Transverse colon (tissue), 4 donors: ENCODE measurements around the gene TSPOAP1. TPM values are rescaled to one million over a fixed set of nuclear protein-coding genes. Genes with fewer than 3 reads are reported as not detected.

ENCODE experiments used
- DNase-seq: peaks from one replicate; pipeline ENCODE4 v3.0.0-alpha.2; 2019
- H3K27ac ChIP-seq, 4 donors: fragments of 200-600 bp; sonication (generic); 2 replicates each; pipeline ENCODE4 v1.5.1; 2016 to 2018; ENCODE audit warnings: inconsistent platforms in 4 of 4
- H3K27me3 ChIP-seq: fragments of 200-600 bp; sonication (generic); 2 replicates; pipeline ENCODE4 v1.5.1; 2017; ENCODE audit warnings: inconsistent platforms
- H3K36me3 ChIP-seq, 4 donors: fragments of 200-600 bp; sonication (generic); 2 replicates each; pipeline ENCODE4 v1.5.1; 2017 to 2019; ENCODE audit warnings: inconsistent platforms in 4 of 4
- H3K4me1 ChIP-seq, 4 donors: fragments of 200-600 bp; sonication (generic); 2 replicates each; pipeline ENCODE4 v1.5.1; 2017 to 2020; ENCODE audit warnings: inconsistent platforms in 4 of 4
- H3K4me3 ChIP-seq, 4 donors: fragments of 200-600 bp; sonication (generic); 1 replicate in 1 of 4; 2 replicates in 3 of 4; pipeline versions ENCODE4 v1.5.1 to v1.6.1; 2017 to 2019; ENCODE audit warnings: inconsistent platforms in 4 of 4
- H3K9me3 ChIP-seq, 2 donors: fragments of 200-600 bp; sonication (generic); 2 replicates each; pipeline ENCODE4 v1.5.1; 2017 to 2019; ENCODE audit warnings: inconsistent platforms in 2 of 2
- EP300 ChIP-seq: sonication (generic); formaldehyde crosslinking; IDR thresholded peaks from one replicate; pipeline ENCODE4 v1.6.1; 2017; ENCODE audit warnings: antibody characterized with exemption, low read depth
- POLR2A ChIP-seq: fragments of 450-650 bp; IDR thresholded peaks from one replicate; pipeline ENCODE4 v1.6.1; 2016; ENCODE audit warnings: antibody characterized with exemption, mild to moderate bottlenecking, moderate library complexity
- POLR2AphosphoS5 ChIP-seq, 3 donors: sonication (generic); formaldehyde crosslinking; IDR thresholded peaks; one replicate each; pipeline ENCODE4 v1.6.1; 2016; ENCODE audit warnings: antibody characterized with exemption in 3 of 3
- WGBS, 2 donors: methylation state at CpG; one replicate each; pipeline ENCODE4 v1.1.5; 2018; ENCODE audit warnings: low coverage in 1 of 2; 5-methylcytosine and 5-hydroxymethylcytosine counted together
- in situ Hi-C, 4 donors: fragments of 200-750 bp; cut with MboI; loops; one replicate each; pipeline versions ENCODE4 v1.15.0 to v1.15.1; 2017; ENCODE audit warnings: low sequenced_read_pairs in 3 of 4, low pct_ligation_motif_present in 1 of 4, low pct_unique_long_range_greater_than_20kb in 1 of 4
- intact Hi-C: fragments of 100-400 bp; cut with DNase I; formaldehyde crosslinking; loops from one replicate; pipeline ENCODE4 v1.15.1; 2023; ENCODE audit warnings: low total_unique reads
- small RNA-seq, 4 donors: library from RNA; depleted of rRNA; stranded (forward); fragments of <200 nt; gene quantifications; one replicate each; pipeline ENCODE3, GENCODE V24; 2016
- total RNA-seq, 4 donors: library from RNA; depleted of rRNA; stranded (reverse); fragments of >200 nt; gene quantifications; one replicate each; pipeline ENCODE4 v1.1.0, GENCODE V29; 2016
- TF ChIP-seq, protein P1 (sequence below), 5 experiments: fragments of 200-600 bp in 3 of 5; fragments of 450-650 bp in 2 of 5; sonication (generic) in 3 of 5; IDR thresholded peaks; 1 replicate in 2 of 5; 2 replicates in 3 of 5; pipeline ENCODE4 v1.5.1; 2016 to 2017; ENCODE audit warnings: antibody characterized with exemption in 5 of 5, inconsistent platforms in 3 of 5, mild to moderate bottlenecking in 2 of 5, moderate library complexity in 1 of 5

Gene TSPOAP1
- total RNA-seq, 4 donors from 2014 or later: 4.4 to 21.7 (median 9.4) TPM

- no peaks in the 10 kb centered on the region for H3K9me3 ChIP-seq
- WGBS, 2 donors: 86 to 87% methylated on average over 2 to 11 of the region's 11 CpGs
- no peaks in the 10 kb centered on the region for H3K4me1 ChIP-seq
- no peak for DNase-seq
- H3K4me3 ChIP-seq: no peak overlapping the region
- TF ChIP-seq, protein P1, sequence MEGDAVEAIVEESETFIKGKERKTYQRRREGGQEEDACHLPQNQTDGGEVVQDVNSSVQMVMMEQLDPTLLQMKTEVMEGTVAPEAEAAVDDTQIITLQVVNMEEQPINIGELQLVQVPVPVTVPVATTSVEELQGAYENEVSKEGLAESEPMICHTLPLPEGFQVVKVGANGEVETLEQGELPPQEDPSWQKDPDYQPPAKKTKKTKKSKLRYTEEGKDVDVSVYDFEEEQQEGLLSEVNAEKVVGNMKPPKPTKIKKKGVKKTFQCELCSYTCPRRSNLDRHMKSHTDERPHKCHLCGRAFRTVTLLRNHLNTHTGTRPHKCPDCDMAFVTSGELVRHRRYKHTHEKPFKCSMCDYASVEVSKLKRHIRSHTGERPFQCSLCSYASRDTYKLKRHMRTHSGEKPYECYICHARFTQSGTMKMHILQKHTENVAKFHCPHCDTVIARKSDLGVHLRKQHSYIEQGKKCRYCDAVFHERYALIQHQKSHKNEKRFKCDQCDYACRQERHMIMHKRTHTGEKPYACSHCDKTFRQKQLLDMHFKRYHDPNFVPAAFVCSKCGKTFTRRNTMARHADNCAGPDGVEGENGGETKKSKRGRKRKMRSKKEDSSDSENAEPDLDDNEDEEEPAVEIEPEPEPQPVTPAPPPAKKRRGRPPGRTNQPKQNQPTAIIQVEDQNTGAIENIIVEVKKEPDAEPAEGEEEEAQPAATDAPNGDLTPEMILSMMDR (IDR thresholded peaks at IDR 0.05): no peak
- TF ChIP-seq POLR2AphosphoS5 (IDR thresholded peaks at IDR 0.05): no peak
- no peak for TF ChIP-seq POLR2A
- TF ChIP-seq EP300: no peak
- no peak overlapping the region for H3K27ac ChIP-seq
- intact Hi-C loops: no loop called here
- H3K36me3 ChIP-seq: no peaks in the 10 kb centered on the region
- in situ Hi-C loops: no loop called here
- H3K27me3 ChIP-seq: peaks cover 74% of the 10 kb centered on the region
Observed at GRCh38 chr17:58262149-58262548, 66.4 kb downstream of the TSPOAP1 start.

GRCh38 chr17:58254803-58255202 lies 73.8 kb downstream of the TSPOAP1 start:
- H3K9me3 ChIP-seq: no peaks in the 10 kb centered on the region
- H3K4me3 ChIP-seq: no peak overlapping the region
- no peak overlapping the region for H3K27ac ChIP-seq
- in situ Hi-C loops (no loop called here), intact Hi-C loops (no loop called here)
- peaks cover 2% of the 10 kb centered on the region in 4 donors for H3K4me1 ChIP-seq
- DNase-seq: no peak
- no peaks in the 10 kb centered on the region for H3K36me3 ChIP-seq
- H3K27me3 ChIP-seq: peaks cover 48% of the 10 kb centered on the region
- WGBS, 2 donors: 18 to 40% methylated on average over 2 to 8 of the region's 8 CpGs
- TF ChIP-seq POLR2A (no peak), EP300 (no peak), POLR2AphosphoS5 (IDR thresholded peaks at IDR 0.05) (no peak)
- TF ChIP-seq, protein P1 (IDR thresholded peaks at IDR 0.05): no peak

DNA sequence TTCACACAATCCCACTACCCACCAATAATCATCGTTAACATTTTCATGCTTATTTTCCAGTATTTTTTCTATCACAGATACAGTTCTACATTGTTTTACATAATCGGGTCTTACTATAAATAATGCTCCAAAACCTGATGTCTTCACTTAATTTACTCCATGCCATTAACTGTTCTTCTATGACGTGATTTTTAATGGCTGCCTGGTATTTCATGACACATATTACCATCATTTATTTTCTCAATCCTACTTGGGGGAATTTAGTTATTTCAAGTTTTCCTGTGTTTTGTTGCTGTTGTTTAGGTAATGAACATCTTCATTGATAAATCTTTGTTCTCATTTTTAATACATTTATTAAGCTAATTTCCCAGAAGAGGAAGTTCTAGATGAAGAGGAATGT lies 75.5 kb downstream of the TSPOAP1 start:
- peaks cover 45% of the 10 kb centered on the region for H3K27me3 ChIP-seq
- no peak overlapping the region for H3K27ac ChIP-seq
- H3K4me1 ChIP-seq: peaks cover 9 to 11% (median 10%) of the 10 kb centered on the region in 4 donors
- no peaks in the 10 kb centered on the region for H3K36me3 ChIP-seq
- H3K9me3 ChIP-seq: no peaks in the 10 kb centered on the region
- in situ Hi-C loops (no loop called here), intact Hi-C loops (no loop called here)
- TF ChIP-seq, protein P1 (IDR thresholded peaks at IDR 0.05): no peak
- no peak for TF ChIP-seq EP300
- no peak for TF ChIP-seq POLR2AphosphoS5 (IDR thresholded peaks at IDR 0.05)
- TF ChIP-seq POLR2A: no peak
- 79 to 81% methylated on average over 3 of the region's 3 CpGs for WGBS, 2 donors
- DNase-seq: no peak
- H3K4me3 ChIP-seq: no peak overlapping the region

DNA sequence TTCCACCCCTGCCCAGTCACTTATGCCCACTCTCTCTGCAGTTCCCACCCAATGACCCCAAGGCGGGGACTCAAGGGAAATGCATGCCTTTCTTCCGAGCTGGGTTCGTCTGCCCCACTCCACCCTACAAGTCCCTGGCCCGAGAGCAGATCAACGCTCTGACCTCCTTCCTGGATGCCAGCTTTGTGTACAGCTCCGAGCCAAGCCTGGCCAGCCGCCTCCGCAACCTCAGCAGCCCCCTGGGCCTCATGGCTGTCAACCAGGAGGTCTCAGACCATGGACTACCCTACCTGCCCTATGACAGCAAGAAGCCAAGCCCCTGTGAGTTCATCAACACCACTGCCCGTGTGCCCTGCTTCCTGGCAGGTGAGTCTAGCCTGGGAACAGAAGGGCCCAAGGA lies 76.5 kb downstream of the TSPOAP1 start:
- intact Hi-C loops: no loop called here
- Histone ChIP-seq H3K27me3 (peaks cover 41% of the 10 kb centered on the region), H3K4me3 (no peak overlapping the region), H3K9me3 (no peaks in the 10 kb centered on the region), H3K4me1 (peaks cover 9 to 11% (median 10%) of the 10 kb centered on the region in 4 donors), H3K27ac (no peak overlapping the region), H3K36me3 (no peaks in the 10 kb centered on the region)
- WGBS, 2 donors: 76% methylated on average over 8 of the region's 9 CpGs; no CpG with 5 or more reads in 1 of the 2 donors
- TF ChIP-seq POLR2AphosphoS5 (IDR thresholded peaks at IDR 0.05) (no peak), EP300 (no peak), POLR2A (no peak)
- TF ChIP-seq, protein P1 (IDR thresholded peaks at IDR 0.05): no peak
- no peak for DNase-seq
- in situ Hi-C loops: no loop called here

Small RNA genes lying within 50 kb of the gene (small RNA-seq; reads per million reads assigned to genes)
- 0 to 0.12 (median 0) reads per million in 4 donors for gene MIR4736

Other genes with a start within 250 kb of the TSPOAP1 start
- gene DYNLL2, start 245.4 kb downstream of the TSPOAP1 start, total RNA-seq: 10 to 100 TPM; 12.3 to 26.2 (median 22.7) TPM
- not detected for gene OR4D1, start 180.4 kb downstream of the TSPOAP1 start, total RNA-seq
- not detected for gene OR4D2, start 161.8 kb downstream of the TSPOAP1 start, total RNA-seq
- not detected for gene EPX, start 136.1 kb downstream of the TSPOAP1 start, total RNA-seq
- gene MKS1, start 109.5 kb downstream of the TSPOAP1 start, total RNA-seq: 10 to 100 TPM in 3 of 4 donors, 1 to 10 TPM in 1; 8.5 to 51.9 (median 18.3) TPM
- gene LPO, start 90.2 kb downstream of the TSPOAP1 start, total RNA-seq: not detected
- gene MPO, start 47.9 kb downstream of the TSPOAP1 start, total RNA-seq: not detected
- 10 to 100 TPM; 12.0 to 66.3 (median 40.0) TPM for gene SUPT4H1, start 23.4 kb upstream of the TSPOAP1 start, total RNA-seq
- gene RNF43, start 88.7 kb upstream of the TSPOAP1 start, total RNA-seq: 10 to 100 TPM; 31.9 to 84.2 (median 38.2) TPM
- under 1 TPM in 1 of 4 donors, not detected in 3; 0.16 TPM for gene HSF5, start 159.6 kb upstream of the TSPOAP1 start, total RNA-seq
- 10 to 100 TPM; 43.2 to 79.6 (median 53.1) TPM for gene MTMR4, start 185.8 kb upstream of the TSPOAP1 start, total RNA-seq